ACC112 (cell line): ENCODE measurements around the gene TRIO.
A peak's percentile ranks its signal among the peaks of the same experiment; 100 is the strongest.

Experiments used
- H2AFZ ChIP-seq: fragments of 200-600 bp; sonication (generic); one replicate; pipeline ENCODE4 v1.6.0; 2017; ENCODE audit warnings: antibody characterized with exemption, low read length; ENCODE audit not compliant: unreplicated experiment
- H3K27ac ChIP-seq: fragments of 200-600 bp; sonication (generic); 2 replicates; pipeline ENCODE4 v1.5.1; 2014; ENCODE audit warnings: low read depth, mild to moderate bottlenecking, antibody characterized with exemption, low read length, moderate library complexity
- H3K27me3 ChIP-seq: fragments of 200-600 bp; sonication (generic); 2 replicates; pipeline ENCODE4 v1.6.1; 2014; ENCODE audit warnings: mild to moderate bottlenecking, antibody characterized with exemption, low read length, moderate library complexity, mixed read lengths; ENCODE audit not compliant: insufficient read depth
- H3K36me3 ChIP-seq: fragments of 200-600 bp; sonication (generic); 2 replicates; pipeline ENCODE4 v1.6.1; 2016; ENCODE audit warnings: mild to moderate bottlenecking, antibody characterized with exemption, low read length, moderate library complexity, mixed read lengths; ENCODE audit not compliant: insufficient read depth
- H3K4me1 ChIP-seq: fragments of 200-600 bp; sonication (generic); one replicate; pipeline ENCODE4 v1.6.1; 2016; ENCODE audit warnings: low read length, mixed read lengths; ENCODE audit not compliant: insufficient read depth, unreplicated experiment, control insufficient read depth
- H3K4me3 ChIP-seq: fragments of 200-600 bp; sonication (generic); 2 replicates; pipeline ENCODE4 v1.5.1; 2014; ENCODE audit warnings: mild to moderate bottlenecking, low read depth, low read length
- H3K79me2 ChIP-seq: fragments of 200-600 bp; sonication (generic); one replicate; pipeline ENCODE4 v1.6.0; 2016; ENCODE audit warnings: low read length; ENCODE audit not compliant: control insufficient read depth, unreplicated experiment, insufficient read depth

TRIO gene

GRCh38 chr5:14209836-14210235 is 66.7 kb downstream of the TRIO start:
- Histone ChIP-seq H3K79me2 (peaks cover 96% of the 10 kb centered on the region), H3K36me3 (0 out of 2 replicates have a peak, but pooled peaks cover 7% of the 10 kb centered on the region), H3K4me3 (no peak overlapping the region), H3K27me3 (no peaks in the 10 kb centered on the region), H2AFZ (no peak overlapping the region), H3K27ac (peak overlapping the region; percentile 88), H3K4me1 (peaks cover 82% of the 10 kb centered on the region)

GRCh38 chr5:14210729-14211128 is 67.6 kb downstream of the TRIO start:
- peaks cover 96% of the 10 kb centered on the region for H3K79me2 ChIP-seq
- no peaks in the 10 kb centered on the region for H3K27me3 ChIP-seq
- H3K27ac ChIP-seq = peak overlapping the region; percentile 88
- H2AFZ ChIP-seq = no peak overlapping the region
- no peak overlapping the region for H3K4me3 ChIP-seq
- peaks cover 75% of the 10 kb centered on the region for H3K4me1 ChIP-seq
- 0 out of 2 replicates have a peak, but pooled peaks cover 7% of the 10 kb centered on the region for H3K36me3 ChIP-seq

- H3K4me3 ChIP-seq = no peak overlapping the region
- H3K27me3 ChIP-seq = no peaks in the 10 kb centered on the region
- H3K36me3 ChIP-seq = 0 out of 2 replicates have a peak, but pooled peaks cover 7% of the 10 kb centered on the region
- H2AFZ ChIP-seq = no peak overlapping the region
- H3K79me2 ChIP-seq = peaks cover 97% of the 10 kb centered on the region
- peak overlapping the region; percentile 4; the same call in 1 of the 2 replicates for H3K27ac ChIP-seq
- peaks cover 79% of the 10 kb centered on the region for H3K4me1 ChIP-seq
Measured at GRCh38 chr5:14211818-14212803, 69.0 kb downstream of the TRIO start.

- H3K27me3 ChIP-seq = no peaks in the 10 kb centered on the region
- peak overlapping the region; percentile 4; the same call in 1 of the 2 replicates for H3K27ac ChIP-seq
- H3K36me3 ChIP-seq = 0 out of 2 replicates have a peak, but pooled peaks cover 7% of the 10 kb centered on the region
- H3K4me1 ChIP-seq = peaks cover 77% of the 10 kb centered on the region
- H2AFZ ChIP-seq = no peak overlapping the region
- H3K79me2 ChIP-seq = peaks cover 98% of the 10 kb centered on the region
- no peak overlapping the region for H3K4me3 ChIP-seq
Measured at GRCh38 chr5:14212838-14213237, 69.7 kb downstream of the TRIO start.

GRCh38 chr5:14213253-14213652 is 70.1 kb downstream of the TRIO start:
- no peak overlapping the region for H3K4me3 ChIP-seq
- H3K79me2 ChIP-seq = peaks cover 98% of the 10 kb centered on the region

DNA sequence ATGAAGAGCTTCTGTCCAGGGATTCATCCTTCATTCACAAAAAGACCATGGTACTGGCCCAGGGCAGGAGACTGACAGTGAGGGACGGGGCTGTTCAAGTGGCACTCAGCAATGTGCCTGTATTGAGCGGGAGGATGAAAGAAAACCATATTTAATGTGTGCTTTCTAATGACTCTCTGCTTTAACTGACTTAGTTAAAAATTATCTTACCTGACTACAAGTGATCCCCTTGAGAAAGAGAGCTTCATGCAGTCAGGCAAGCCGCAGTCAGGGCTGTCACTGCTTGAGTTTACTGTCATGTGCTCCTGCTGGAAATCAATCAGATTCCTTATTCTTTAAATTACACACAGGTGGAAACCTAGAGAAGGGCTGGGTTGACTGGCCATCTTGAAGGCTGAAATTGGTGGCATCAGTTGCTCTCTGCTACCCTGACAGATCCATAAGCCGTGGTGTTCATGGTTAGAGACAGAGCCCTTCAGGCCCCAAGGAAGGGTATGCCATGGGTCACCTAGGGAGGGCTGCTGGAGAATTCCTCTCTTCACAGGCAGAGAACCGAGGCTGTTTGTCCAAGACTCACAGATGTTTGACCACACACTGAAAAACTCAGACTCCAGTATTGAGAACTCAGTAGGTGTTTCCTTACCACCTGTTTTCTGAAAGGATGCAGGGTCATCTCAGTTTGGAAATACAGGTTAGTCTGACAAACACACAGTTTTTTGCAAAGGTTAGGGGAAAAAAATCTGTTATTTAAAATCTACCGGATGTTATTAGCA is 70.9 kb downstream of the TRIO start:
- peaks cover 98% of the 10 kb centered on the region for H3K79me2 ChIP-seq
- H3K4me1 ChIP-seq = peaks cover 76% of the 10 kb centered on the region
- no peaks in the 10 kb centered on the region for H3K27me3 ChIP-seq
- no peak overlapping the region for H3K4me3 ChIP-seq
- H2AFZ ChIP-seq = no peak overlapping the region
- 0 out of 2 replicates have a peak, but pooled peaks cover 7% of the 10 kb centered on the region for H3K36me3 ChIP-seq
- no peak overlapping the region for H3K27ac ChIP-seq

More at GRCh38 chr5:14213253-14213652, 70.1 kb downstream of the TRIO start:
- H3K4me1 ChIP-seq = peaks cover 76% of the 10 kb centered on the region
- 0 out of 2 replicates have a peak, but pooled peaks cover 7% of the 10 kb centered on the region for H3K36me3 ChIP-seq
- no peaks in the 10 kb centered on the region for H3K27me3 ChIP-seq
- H2AFZ ChIP-seq = no peak overlapping the region
- H3K27ac ChIP-seq = no peak overlapping the region

GRCh38 chr5:14215901-14216300 is 72.8 kb downstream of the TRIO start:
- H3K27ac ChIP-seq = no peak overlapping the region
- H3K27me3 ChIP-seq = no peaks in the 10 kb centered on the region
- no peak overlapping the region for H3K4me3 ChIP-seq
- H3K36me3 ChIP-seq = 0 out of 2 replicates have a peak, but pooled peaks cover 7% of the 10 kb centered on the region
- H3K79me2 ChIP-seq = peaks cover 98% of the 10 kb centered on the region
- no peak overlapping the region for H2AFZ ChIP-seq
- H3K4me1 ChIP-seq = peaks cover 70% of the 10 kb centered on the region

DNA sequence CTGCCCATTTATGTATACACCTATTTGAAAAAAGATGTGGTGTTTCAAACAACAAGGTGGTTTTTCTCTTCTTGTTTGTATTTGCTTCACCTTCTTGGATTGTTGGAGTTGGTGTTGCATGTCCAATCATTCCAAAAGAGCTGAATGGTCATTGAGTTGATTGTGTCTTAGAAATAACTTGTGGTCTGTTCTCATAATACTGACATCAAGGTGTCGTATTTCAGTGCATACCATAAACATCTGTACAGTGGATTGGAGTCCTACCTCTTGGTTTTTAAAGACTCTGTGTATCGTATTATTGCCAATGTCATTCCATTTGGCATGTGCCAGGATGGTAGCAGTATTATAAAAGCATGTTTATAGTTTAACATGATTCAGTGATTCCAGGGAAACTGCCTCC is 73.2 kb downstream of the TRIO start:
- Histone ChIP-seq H3K79me2 (peaks cover 98% of the 10 kb centered on the region), H3K4me1 (peaks cover 66% of the 10 kb centered on the region), H3K36me3 (peaks cover 9% of the 10 kb centered on the region; the same call in 1 of the 2 replicates), H3K4me3 (no peak overlapping the region), H3K27me3 (no peaks in the 10 kb centered on the region), H3K27ac (no peak overlapping the region), H2AFZ (no peak overlapping the region)

- Histone ChIP-seq H3K27ac (no peak overlapping the region), H3K79me2 (peaks cover 98% of the 10 kb centered on the region), H3K36me3 (peaks cover 13% of the 10 kb centered on the region; the same call in 1 of the 2 replicates), H3K4me1 (peaks cover 66% of the 10 kb centered on the region), H3K4me3 (no peak overlapping the region), H3K27me3 (no peaks in the 10 kb centered on the region), H2AFZ (no peak overlapping the region)
Measured at GRCh38 chr5:14216902-14217301, 73.8 kb downstream of the TRIO start.

GRCh38 chr5:14217587-14217986 is 74.4 kb downstream of the TRIO start:
- Histone ChIP-seq H2AFZ (no peak overlapping the region), H3K27ac (no peak overlapping the region), H3K79me2 (peaks cover 98% of the 10 kb centered on the region), H3K27me3 (no peaks in the 10 kb centered on the region), H3K4me1 (peaks cover 61% of the 10 kb centered on the region), H3K4me3 (no peak overlapping the region), H3K36me3 (peaks cover 13% of the 10 kb centered on the region; the same call in 1 of the 2 replicates)
